Stimulated activated naive CD8-positive, alpha-beta T cell treated with anti-CD3 and anti-CD28 coated beads, Interleukin-15, Interleukin-2, amounts not matched to agents 100 U/mL and 50 U/mL, for 24 hours (primary cell): ENCODE measurements around the gene LENG9.
"Not testable (repeated sequence)": the region's sequence is repeated elsewhere in the genome, so short reads cannot be mapped to it uniquely, and the experiment has no call there.

Experiments
- ATAC-seq: fragments of 150-1000 bp; cut with Tn5 transposase; one replicate; pipeline ENCODE4 v1.10.0; 2021
- DNase-seq: peaks from one replicate; pipeline ENCODE4 v3.0.0; 2021

Gene LENG9

GRCh38 chr19:54459282-54460229 is 4.0 kb downstream of the LENG9 start:
- DNase-seq (no peak), ATAC-seq (no peak)

GRCh38 chr19:54458648-54459281 is 4.8 kb downstream of the LENG9 start:
- no peak for ATAC-seq
- DNase-seq = no peak

GRCh38 chr19:54457773-54458647 is 5.6 kb downstream of the LENG9 start:
- no peak for ATAC-seq

GRCh38 chr19:54456423-54457373 is 6.9 kb downstream of the LENG9 start:
- DNase-seq = no peak
- no peak for ATAC-seq

More at GRCh38 chr19:54457773-54458647, 5.6 kb downstream of the LENG9 start:
- DNase-seq = no peak

GRCh38 chr19:54455786-54456422 is 7.7 kb downstream of the LENG9 start:
- ATAC-seq (no peak), DNase-seq (no peak)

GRCh38 chr19:54454781-54455675 is 8.6 kb downstream of the LENG9 start:
- DNase-seq (no peak), ATAC-seq (no peak)

- DNase-seq (no peak), ATAC-seq (no peak)
These were observed 9.4 kb downstream of the LENG9 start for GRCh38 chr19:54453921-54454780.

GRCh38 chr19:54452626-54453025 is 11.0 kb downstream of the LENG9 start:
- ATAC-seq = no peak

GRCh38 chr19:54451997-54452396 is 11.6 kb downstream of the LENG9 start:
- ATAC-seq = no peak

More at GRCh38 chr19:54452626-54453025, 11.0 kb downstream of the LENG9 start:
- DNase-seq = no peak

GRCh38 chr19:54451331-54451871 is 12.2 kb downstream of the LENG9 start:
- DNase-seq = no peak
- no peak for ATAC-seq

More at GRCh38 chr19:54451997-54452396, 11.6 kb downstream of the LENG9 start:
- no peak for DNase-seq

GRCh38 chr19:54449701-54450069 is 13.9 kb downstream of the LENG9 start:
- no peak for ATAC-seq
- no peak for DNase-seq

- DNase-seq (peak; percentile 96), ATAC-seq (peak; percentile 90)
These were observed 14.5 kb downstream of the LENG9 start, which contains the start of gene LENG8 for GRCh38 chr19:54448774-54449700. Gene LENG8, plus strand, starts transcription at chr19:54449199. Its CDS starts 2,146 bp downstream, at chr19:54451345.

- ATAC-seq (peak; percentile 34), DNase-seq (peak; percentile 57)
These were observed 15.4 kb downstream of the LENG9 start for GRCh38 chr19:54448040-54448773.

- not testable (repeated sequence) for ATAC-seq, DNase-seq
These were observed 17.2 kb downstream of the LENG9 start for GRCh38 chr19:54446349-54446748.

- no peak for DNase-seq
- no peak for ATAC-seq
These were observed 18.8 kb downstream of the LENG9 start for GRCh38 chr19:54444737-54445136.

GRCh38 chr19:54440641-54441040 is 22.9 kb downstream of the LENG9 start:
- DNase-seq = no peak
- ATAC-seq = no peak
